Ishikawa (cell line): Measurements from ENCODE around the gene CHD9NB.

Source experiments
- CEBPB ChIP-seq: IDR thresholded peaks from 2 replicates; pipeline ENCODE4 v1.6.1; 2012
- CREB1 ChIP-seq: IDR thresholded peaks from 2 replicates; pipeline ENCODE4 v1.6.1; 2012; ENCODE audit warnings: low read depth
- EGR1 ChIP-seq: IDR thresholded peaks from 2 replicates; pipeline ENCODE4 v1.6.1; 2012
- EP300 ChIP-seq: IDR thresholded peaks from 2 replicates; pipeline ENCODE4 v1.6.1; 2012; ENCODE audit warnings: borderline replicate concordance
- FOXM1 ChIP-seq: IDR thresholded peaks from 2 replicates; pipeline ENCODE4 v1.6.1; 2012; ENCODE audit warnings: low read depth, borderline replicate concordance
- MAX ChIP-seq: IDR thresholded peaks from 2 replicates; pipeline ENCODE4 v1.6.1; 2012
- NFIC ChIP-seq: IDR thresholded peaks from 2 replicates; pipeline ENCODE4 v1.6.1; 2012
- RAD21 ChIP-seq: IDR thresholded peaks from 2 replicates; pipeline ENCODE4 v1.6.1; 2012; ENCODE audit warnings: low read depth
- REST ChIP-seq: IDR thresholded peaks from 2 replicates; pipeline ENCODE4 v1.6.1; 2012; ENCODE audit warnings: low read depth, mild to moderate bottlenecking
- TAF1 ChIP-seq: IDR thresholded peaks from 2 replicates; pipeline ENCODE4 v1.6.1; 2012; ENCODE audit warnings: low read depth, mild to moderate bottlenecking
- TCF12 ChIP-seq: IDR thresholded peaks from 2 replicates; pipeline ENCODE4 v1.6.1; 2012; ENCODE audit warnings: low read depth
- TEAD4 ChIP-seq: IDR thresholded peaks from 2 replicates; pipeline ENCODE4 v1.6.1; 2012
- USF1 ChIP-seq: IDR thresholded peaks from 2 replicates; pipeline ENCODE4 v1.6.1; 2012
- YY1 ChIP-seq: IDR thresholded peaks from 2 replicates; pipeline ENCODE4 v1.6.1; 2012; ENCODE audit warnings: low read depth
- ZBTB7A ChIP-seq: IDR thresholded peaks from 2 replicates; pipeline ENCODE4 v1.6.1; 2012; ENCODE audit warnings: low read depth

CHD9NB gene

GRCh38 chr16:53043986-53044601, 8.6 kb downstream of the CHD9NB start:
- TF ChIP-seq CEBPB: no peak
- peak; percentile 87 for TF ChIP-seq TCF12
- TF ChIP-seq EGR1: no peak
- no peak for TF ChIP-seq RAD21
- TF ChIP-seq TEAD4: peak; percentile 50
- TF ChIP-seq MAX: no peak
- TF ChIP-seq CREB1: no peak
- no peak for TF ChIP-seq TAF1
- no peak for TF ChIP-seq REST
- TF ChIP-seq FOXM1: peak; percentile 41; the same call in 1 of the 2 replicates
- peak; percentile 91 for TF ChIP-seq NFIC
- TF ChIP-seq EP300: peak; percentile 82; the same call in 1 of the 2 replicates
- no peak for TF ChIP-seq ZBTB7A
- 0 out of 2 replicates have a peak, but pooled peaks have one; percentile 32 for TF ChIP-seq USF1

GRCh38 chr16:53043428-53043831, 9.3 kb downstream of the CHD9NB start:
- no peak for TF ChIP-seq EGR1
- no peak for TF ChIP-seq TAF1
- TF ChIP-seq FOXM1: no peak
- TF ChIP-seq MAX: no peak
- no peak for TF ChIP-seq RAD21

- TF ChIP-seq TCF12: no peak
- TF ChIP-seq NFIC: no peak
- no peak for TF ChIP-seq TAF1
- TF ChIP-seq EGR1: no peak
- no peak for TF ChIP-seq CEBPB
- TF ChIP-seq MAX: no peak
- TF ChIP-seq TEAD4: no peak
Measured at GRCh38 chr16:53042235-53042701, 10.4 kb downstream of the CHD9NB start.

GRCh38 chr16:53041320-53042051, 11.2 kb downstream of the CHD9NB start:
- TF ChIP-seq ZBTB7A (no peak), EP300 (no peak), EGR1 (no peak), YY1 (no peak), USF1 (no peak), RAD21 (no peak), CEBPB (no peak), TCF12 (no peak), NFIC (no peak), REST (no peak), CREB1 (no peak), TEAD4 (no peak), FOXM1 (no peak), TAF1 (no peak), MAX (no peak)

GRCh38 chr16:53040788-53041187, 11.9 kb downstream of the CHD9NB start:
- TF ChIP-seq FOXM1: no peak
- TF ChIP-seq YY1: no peak
- TF ChIP-seq TAF1: no peak
- no peak for TF ChIP-seq CEBPB
- no peak for TF ChIP-seq REST
- no peak for TF ChIP-seq MAX
- TF ChIP-seq EP300: no peak
